Smooth muscle cell of the pulmonary artery (primary cell): ENCODE results near the gene PEG3. TPM values are rescaled to one million over a fixed set of nuclear protein-coding genes. Genes with fewer than 3 reads are reported as not detected.

Source experiments
- total RNA-seq: library from RNA; depleted of rRNA; stranded (reverse); fragments of >200 nt; gene quantifications from 2 replicates; pipeline ENCODE4 v1.2.3, GENCODE V29; 2014

PEG3 gene
- 3.5 and 4.6 TPM in 2 replicates for total RNA-seq

DNA sequence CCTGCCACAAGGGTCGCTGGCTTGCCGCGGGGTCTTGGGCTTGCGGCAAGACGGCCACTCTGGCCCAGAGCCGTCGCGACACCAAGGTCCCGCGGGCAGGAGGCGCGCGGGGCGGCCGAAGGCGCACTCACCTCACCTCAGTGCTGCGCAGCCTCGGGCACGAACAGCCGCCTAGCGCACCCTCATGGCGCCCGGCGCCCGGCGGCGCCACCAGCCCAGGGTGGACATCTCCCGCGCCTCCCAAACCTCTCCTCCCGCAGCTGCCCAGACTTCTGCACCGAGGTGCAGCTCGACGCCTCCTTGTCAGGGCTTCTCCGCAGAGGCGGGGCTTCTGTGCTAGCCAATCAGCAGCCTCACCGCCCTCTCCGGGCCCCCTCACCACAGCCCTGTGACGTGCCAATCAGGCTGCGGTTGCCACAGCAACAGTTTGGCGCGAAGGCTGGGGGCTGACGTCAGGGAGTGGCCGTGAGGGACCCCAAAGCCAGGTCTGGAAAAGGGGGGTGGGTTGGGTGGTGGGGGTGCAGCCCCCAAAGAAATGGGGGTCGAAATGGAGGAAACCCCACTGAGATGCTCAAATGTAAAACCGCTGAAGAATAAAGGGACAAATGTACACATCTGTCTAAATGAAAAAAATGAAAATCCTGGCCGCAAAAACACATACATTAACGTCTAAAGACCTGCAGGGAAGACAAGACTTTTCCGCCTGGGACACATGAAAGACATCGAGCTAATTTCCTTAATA is at the start of gene PEG3, which contains the start of gene ZIM2:
PEG3 (minus strand) TSS at position 276 of the 742 bp plus-strand sequence. CDS start 16,071 bp downstream, outside the sequence.
ZIM2 (minus strand) TSS at position 276 of the 742 bp plus-strand sequence. CDS start 16,449 bp downstream, outside the sequence.

Other genes with a start within 250 kb of the PEG3 start
- gene ZNF71, start 245.4 kb downstream of the PEG3 start, total RNA-seq, result 8.1 and 10.9 TPM in 2 replicates
- gene SMIM17, start 197.6 kb downstream of the PEG3 start, total RNA-seq, result 0.13 TPM in 1 of 2 replicates, not detected in the other
- gene ZNF835, start 169.0 kb downstream of the PEG3 start, total RNA-seq, result 0.65 and 1.3 TPM in 2 replicates
- gene ZIM2, start within 50 bp of the PEG3 start, total RNA-seq, result not detected in 2 replicates